GM18517 (cell line): ENCODE data around the gene KAZN.
"Not testable (repeated sequence)": the region's sequence is repeated elsewhere in the genome, so short reads cannot be mapped to it uniquely, and the experiment has no call there.

Experiments
- ATAC-seq: cut with Tn5 transposase; IDR thresholded peaks from one replicate; pipeline ENCODE4 v1.9.1; 2021; ENCODE audit warnings: mild to moderate bottlenecking, moderate library complexity; ENCODE audit not compliant: unreplicated experiment

Gene KAZN

GRCh38 chr1:14962407-14962806 lies 363.9 kb downstream of the KAZN start:
- ATAC-seq: no peak

GRCh38 chr1:14963791-14964710 lies 365.6 kb downstream of the KAZN start:
- not testable (repeated sequence) for ATAC-seq

GRCh38 chr1:14964711-14965055 lies 366.2 kb downstream of the KAZN start:
- no peak for ATAC-seq

GRCh38 chr1:14968251-14968851 lies 369.9 kb downstream of the KAZN start:
- no peak for ATAC-seq

GRCh38 chr1:14969006-14969405 lies 370.5 kb downstream of the KAZN start:
- no peak for ATAC-seq

GRCh38 chr1:14970115-14970798 lies 371.8 kb downstream of the KAZN start:
- ATAC-seq: no peak

- ATAC-seq: no peak
These were observed 372.3 kb downstream of the KAZN start for GRCh38 chr1:14970799-14971141.

- no peak for ATAC-seq
These were observed 372.7 kb downstream of the KAZN start for GRCh38 chr1:14971221-14971620.

- ATAC-seq: no peak
These were observed 373.6 kb downstream of the KAZN start for GRCh38 chr1:14972107-14972506.

- no peak for ATAC-seq
These were observed 375.3 kb downstream of the KAZN start for GRCh38 chr1:14973773-14974172.

GRCh38 chr1:14974361-14974760 lies 375.9 kb downstream of the KAZN start:
- no peak for ATAC-seq

GRCh38 chr1:14975119-14975518 lies 376.6 kb downstream of the KAZN start:
- ATAC-seq: no peak

- ATAC-seq: no peak
These were observed 377.8 kb downstream of the KAZN start for GRCh38 chr1:14976256-14976655.

- ATAC-seq: no peak
These were observed 378.9 kb downstream of the KAZN start for GRCh38 chr1:14977338-14977931.

GRCh38 chr1:14980621-14981218 lies 382.2 kb downstream of the KAZN start:
- no peak for ATAC-seq

GRCh38 chr1:14982029-14982428 lies 383.5 kb downstream of the KAZN start:
- no peak for ATAC-seq

GRCh38 chr1:14983277-14983676 lies 384.8 kb downstream of the KAZN start:
- ATAC-seq: no peak

GRCh38 chr1:14986168-14986567 lies 387.7 kb downstream of the KAZN start:
- ATAC-seq: no peak

GRCh38 chr1:14987829-14988603 lies 389.5 kb downstream of the KAZN start:
- no peak for ATAC-seq

- ATAC-seq: no peak
These were observed 390.2 kb downstream of the KAZN start for GRCh38 chr1:14988636-14989035.
